ENCODE measurements around the gene PPP3R1. TPM values are rescaled to one million over a fixed set of nuclear protein-coding genes. Genes with fewer than 3 reads are reported as not detected.
A peak's percentile ranks its signal among the peaks of the same experiment; 100 is the strongest.

Gene PPP3R1
- total and polyA plus RNA-seq, 10 of the 15 experiments (the other 5 are each of a cell fraction or from before 2014, with no cell fraction given), result 1.5 to 61.0 (median 15.8) TPM

DNA sequence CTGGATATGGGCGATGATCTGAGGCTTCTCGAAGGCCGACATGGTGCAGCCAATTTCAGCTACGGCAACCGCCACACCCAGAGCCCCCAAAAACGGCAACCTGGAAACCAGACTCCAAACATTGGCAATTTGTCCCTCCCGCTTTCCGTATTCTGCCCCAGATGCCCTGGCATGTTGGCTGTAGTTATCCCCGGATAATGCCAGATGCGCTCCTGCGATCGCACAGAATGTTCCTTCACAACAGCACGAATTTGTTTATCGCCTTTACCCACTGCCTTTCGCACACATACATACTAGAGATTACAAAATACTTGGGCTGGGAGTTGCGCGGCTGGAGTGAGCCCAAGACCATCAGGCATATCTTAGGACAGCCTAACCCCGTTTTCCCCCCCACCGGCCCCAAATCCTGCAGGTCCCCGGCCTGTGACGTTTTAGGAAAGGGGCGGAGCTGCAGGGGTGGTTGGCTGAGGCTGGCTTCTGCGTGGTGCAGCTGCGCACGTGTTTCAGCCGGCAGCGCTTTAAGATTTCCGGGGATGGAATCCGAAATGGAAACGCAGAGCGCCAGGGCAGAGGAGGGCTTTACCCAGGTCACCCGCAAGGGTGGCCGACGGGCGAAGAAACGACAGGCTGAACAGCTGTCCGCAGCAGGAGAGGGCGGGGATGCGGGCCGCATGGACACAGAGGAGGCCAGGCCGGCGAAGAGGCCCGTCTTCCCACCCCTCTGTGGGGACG is 94.8 kb downstream of the PPP3R1 start, which contains the start of gene PNO1:
PNO1 (plus strand) TSS at position 487 of the 732 bp plus-strand sequence; CDS start at position 534, 47 bp downstream.
- ChIA-PET RAD21 (ENCODE audit: unreplicated experiment) (interaction anchor here (1.0 to 3.6 kb wide), 4 partner anchors 30 to 306 kb away, joined by 3 to 13 read pairs (median 8); no protein-coding TSS in a partner anchor), SMC1A (ENCODE audit: uncharacterized antibody, unreplicated experiment) (interaction anchor here (0.6 to 2.1 kb wide), 13 partner anchors 13 to 284 kb away, joined by 3 to 12 read pairs (median 4); partner anchors contain the start of gene PPP3R1), POLR2A (interaction anchor here (0.7 to 1.5 kb wide), 5 partner anchors 12 to 254 kb away, joined by 3 to 5 read pairs (median 3); partner anchors contain the start of genes C1D and PPP3R1), CTCF (interaction anchor here (0.6 to 3.6 kb wide), 9 partner anchors 18 to 284 kb away, joined by 3 to 25 read pairs (median 5); partner anchors contain the start of gene PPP3R1)
- H3K79me2 ChIP-seq (ENCODE audit: control insufficient read depth, insufficient read depth, low read length), result peaks cover 40% of the 10 kb centered on the region
- no peaks in the 10 kb centered on the region for H4K20me1 ChIP-seq (ENCODE audit: control insufficient read depth, insufficient read depth)
- H2AFZ ChIP-seq (ENCODE audit: control insufficient read depth, low read depth, low read length), result peak within 1 kb of the TSS; percentile 97
- peak within 1 kb of the TSS; percentile 98 for H3K4me3 ChIP-seq
- BruUV-seq (replicated peaks), result no TSS peak
- FAIRE-seq, result peak; percentile 84
- peak within 1 kb of the TSS; percentile 97 for H3K27ac ChIP-seq (ENCODE audit: control insufficient read depth, insufficient read depth)
- no peaks in the 10 kb centered on the region for H3K27me3 ChIP-seq (replicated peaks in 1 of 2; ENCODE audit: control insufficient read depth in 2 of 2, insufficient read depth in 2 of 2, low read length in 1 of 2)
- H3K4me2 ChIP-seq (ENCODE audit: control insufficient read depth, insufficient read depth), result peak within 1 kb of the TSS; percentile 91
- in situ Hi-C loops (cut with MboI) (no loop called here), intact Hi-C loops (cut with micrococcal nuclease; ENCODE audit: unreplicated experiment) (loop anchor here (2.0 kb wide), 1 partner anchor 37 kb away; no protein-coding TSS in a partner anchor)
- peak; percentile 86 for DNase-seq (ENCODE audit: low read depth, low spot score)
- peak within 1 kb of the TSS; percentile 87 for H3K9ac ChIP-seq (ENCODE audit: control insufficient read depth, insufficient read depth, low read length)
- WGBS (ENCODE audit: insufficient coverage, insufficient replicate concordance, low lambda C conversion rate, missing lambda C conversion rate), result under 1% methylated on average over 42 of the region's 44 CpGs
- peaks cover 10% of the 10 kb centered on the region for H3K4me1 ChIP-seq (ENCODE audit: control insufficient read depth, insufficient read depth, low read length)
- peak; percentile 96 for ATAC-seq
- peaks cover 0 to 15% of the 10 kb centered on the region in 2 experiments; a peak in 2 of 4 replicates for H3K36me3 ChIP-seq (ENCODE audit: control insufficient read depth in 2 of 2, insufficient read depth in 2 of 2, low read length in 1 of 2)
- no peaks in the 10 kb centered on the region for H3K9me3 ChIP-seq (replicated peaks; ENCODE audit: control insufficient read depth, insufficient read depth, low read length)
- no peak for TF ChIP-seq BCL11A (IDR thresholded peaks at IDR 0.05; ENCODE audit: low read depth, low read length)
- TF ChIP-seq ZSCAN29 (IDR thresholded peaks at IDR 0.05), result no peak
- TF ChIP-seq, protein P1, sequence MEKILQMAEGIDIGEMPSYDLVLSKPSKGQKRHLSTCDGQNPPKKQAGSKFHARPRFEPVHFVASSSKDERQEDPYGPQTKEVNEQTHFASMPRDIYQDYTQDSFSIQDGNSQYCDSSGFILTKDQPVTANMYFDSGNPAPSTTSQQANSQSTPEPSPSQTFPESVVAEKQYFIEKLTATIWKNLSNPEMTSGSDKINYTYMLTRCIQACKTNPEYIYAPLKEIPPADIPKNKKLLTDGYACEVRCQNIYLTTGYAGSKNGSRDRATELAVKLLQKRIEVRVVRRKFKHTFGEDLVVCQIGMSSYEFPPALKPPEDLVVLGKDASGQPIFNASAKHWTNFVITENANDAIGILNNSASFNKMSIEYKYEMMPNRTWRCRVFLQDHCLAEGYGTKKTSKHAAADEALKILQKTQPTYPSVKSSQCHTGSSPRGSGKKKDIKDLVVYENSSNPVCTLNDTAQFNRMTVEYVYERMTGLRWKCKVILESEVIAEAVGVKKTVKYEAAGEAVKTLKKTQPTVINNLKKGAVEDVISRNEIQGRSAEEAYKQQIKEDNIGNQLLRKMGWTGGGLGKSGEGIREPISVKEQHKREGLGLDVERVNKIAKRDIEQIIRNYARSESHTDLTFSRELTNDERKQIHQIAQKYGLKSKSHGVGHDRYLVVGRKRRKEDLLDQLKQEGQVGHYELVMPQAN (conservative IDR thresholded peaks at IDR 0.05), result peak; percentile 98
- TF ChIP-seq POLR2AphosphoS2 (IDR thresholded peaks at IDR 0.05; ENCODE audit: low read depth, low read length), result 0 out of 2 replicates have a peak, but pooled peaks have one; percentile 30
- TF ChIP-seq, protein P2, sequence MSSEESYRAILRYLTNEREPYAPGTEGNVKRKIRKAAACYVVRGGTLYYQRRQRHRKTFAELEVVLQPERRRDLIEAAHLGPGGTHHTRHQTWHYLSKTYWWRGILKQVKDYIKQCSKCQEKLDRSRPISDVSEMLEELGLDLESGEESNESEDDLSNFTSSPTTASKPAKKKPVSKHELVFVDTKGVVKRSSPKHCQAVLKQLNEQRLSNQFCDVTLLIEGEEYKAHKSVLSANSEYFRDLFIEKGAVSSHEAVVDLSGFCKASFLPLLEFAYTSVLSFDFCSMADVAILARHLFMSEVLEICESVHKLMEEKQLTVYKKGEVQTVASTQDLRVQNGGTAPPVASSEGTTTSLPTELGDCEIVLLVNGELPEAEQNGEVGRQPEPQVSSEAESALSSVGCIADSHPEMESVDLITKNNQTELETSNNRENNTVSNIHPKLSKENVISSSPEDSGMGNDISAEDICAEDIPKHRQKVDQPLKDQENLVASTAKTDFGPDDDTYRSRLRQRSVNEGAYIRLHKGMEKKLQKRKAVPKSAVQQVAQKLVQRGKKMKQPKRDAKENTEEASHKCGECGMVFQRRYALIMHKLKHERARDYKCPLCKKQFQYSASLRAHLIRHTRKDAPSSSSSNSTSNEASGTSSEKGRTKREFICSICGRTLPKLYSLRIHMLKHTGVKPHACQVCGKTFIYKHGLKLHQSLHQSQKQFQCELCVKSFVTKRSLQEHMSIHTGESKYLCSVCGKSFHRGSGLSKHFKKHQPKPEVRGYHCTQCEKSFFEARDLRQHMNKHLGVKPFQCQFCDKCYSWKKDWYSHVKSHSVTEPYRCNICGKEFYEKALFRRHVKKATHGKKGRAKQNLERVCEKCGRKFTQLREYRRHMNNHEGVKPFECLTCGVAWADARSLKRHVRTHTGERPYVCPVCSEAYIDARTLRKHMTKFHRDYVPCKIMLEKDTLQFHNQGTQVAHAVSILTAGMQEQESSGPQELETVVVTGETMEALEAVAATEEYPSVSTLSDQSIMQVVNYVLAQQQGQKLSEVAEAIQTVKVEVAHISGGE (CRISPR knock-in tag; IDR thresholded peaks at IDR 0.05), result no peak
- TF ChIP-seq EED (IDR thresholded peaks at IDR 0.05; ENCODE audit: low read depth), result no peak
- no peak for TF ChIP-seq RBBP5 (conservative IDR thresholded peaks at IDR 0.05)
- peak; percentile 83 for TF ChIP-seq POLR2AphosphoS5 (IDR thresholded peaks at IDR 0.05; ENCODE audit: low read length)
- TF ChIP-seq, protein P3, sequence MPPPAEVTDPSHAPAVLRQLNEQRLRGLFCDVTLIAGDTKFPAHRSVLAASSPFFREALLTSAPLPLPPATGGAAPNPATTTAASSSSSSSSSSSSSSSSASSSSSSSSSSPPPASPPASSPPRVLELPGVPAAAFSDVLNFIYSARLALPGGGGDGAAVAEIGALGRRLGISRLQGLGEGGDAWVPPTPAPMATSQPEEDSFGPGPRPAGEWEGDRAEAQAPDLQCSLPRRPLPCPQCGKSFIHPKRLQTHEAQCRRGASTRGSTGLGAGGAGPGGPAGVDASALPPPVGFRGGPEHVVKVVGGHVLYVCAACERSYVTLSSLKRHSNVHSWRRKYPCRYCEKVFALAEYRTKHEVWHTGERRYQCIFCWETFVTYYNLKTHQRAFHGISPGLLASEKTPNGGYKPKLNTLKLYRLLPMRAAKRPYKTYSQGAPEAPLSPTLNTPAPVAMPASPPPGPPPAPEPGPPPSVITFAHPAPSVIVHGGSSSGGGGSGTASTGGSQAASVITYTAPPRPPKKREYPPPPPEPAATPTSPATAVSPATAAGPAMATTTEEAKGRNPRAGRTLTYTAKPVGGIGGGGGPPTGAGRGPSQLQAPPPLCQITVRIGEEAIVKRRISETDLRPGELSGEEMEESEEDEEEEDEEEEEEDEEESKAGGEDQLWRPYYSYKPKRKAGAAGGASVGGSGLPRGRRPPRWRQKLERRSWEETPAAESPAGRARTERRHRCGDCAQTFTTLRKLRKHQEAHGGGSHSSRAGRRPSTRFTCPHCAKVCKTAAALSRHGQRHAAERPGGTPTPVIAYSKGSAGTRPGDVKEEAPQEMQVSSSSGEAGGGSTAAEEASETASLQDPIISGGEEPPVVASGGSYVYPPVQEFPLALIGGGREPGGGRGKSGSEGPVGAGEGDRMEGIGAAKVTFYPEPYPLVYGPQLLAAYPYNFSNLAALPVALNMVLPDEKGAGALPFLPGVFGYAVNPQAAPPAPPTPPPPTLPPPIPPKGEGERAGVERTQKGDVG (CRISPR knock-in tag; IDR thresholded peaks at IDR 0.05), result 0 out of 2 replicates have a peak, but pooled peaks have one; percentile 14
- TF ChIP-seq, protein P4, sequence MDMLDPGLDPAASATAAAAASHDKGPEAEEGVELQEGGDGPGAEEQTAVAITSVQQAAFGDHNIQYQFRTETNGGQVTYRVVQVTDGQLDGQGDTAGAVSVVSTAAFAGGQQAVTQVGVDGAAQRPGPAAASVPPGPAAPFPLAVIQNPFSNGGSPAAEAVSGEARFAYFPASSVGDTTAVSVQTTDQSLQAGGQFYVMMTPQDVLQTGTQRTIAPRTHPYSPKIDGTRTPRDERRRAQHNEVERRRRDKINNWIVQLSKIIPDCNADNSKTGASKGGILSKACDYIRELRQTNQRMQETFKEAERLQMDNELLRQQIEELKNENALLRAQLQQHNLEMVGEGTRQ (IDR thresholded peaks at IDR 0.05; ENCODE audit: borderline replicate concordance, low read depth, low read length), result peak; percentile 32

All from GM12878 (cell line).